GM13977 (cell line): ENCODE measurements around the gene DDIT3.

Source experiments
- DNase-seq: peaks from one replicate; pipeline ENCODE4 v3.0.0; 2012; ENCODE audit warnings: low spot score
- in situ Hi-C: fragments of 300-500 bp; cut with MboI; formaldehyde crosslinking; loops from one replicate; pipeline ENCODE4 v1.12.0; 2022; ENCODE audit warnings: low sequenced_read_pairs, low pct_unique_long_range_greater_than_20kb, mixed read lengths, inconsistent platforms; ENCODE audit not compliant: unreplicated experiment
- TF ChIP-seq, protein P1 (sequence below): IDR thresholded peaks from 2 replicates; pipeline ENCODE4 v1.5.1; 2012; ENCODE audit warnings: mild to moderate bottlenecking, control low read depth; ENCODE audit not compliant: insufficient read depth; ENCODE audit errors: extremely low read depth, missing control alignments

DDIT3 gene

DNA sequence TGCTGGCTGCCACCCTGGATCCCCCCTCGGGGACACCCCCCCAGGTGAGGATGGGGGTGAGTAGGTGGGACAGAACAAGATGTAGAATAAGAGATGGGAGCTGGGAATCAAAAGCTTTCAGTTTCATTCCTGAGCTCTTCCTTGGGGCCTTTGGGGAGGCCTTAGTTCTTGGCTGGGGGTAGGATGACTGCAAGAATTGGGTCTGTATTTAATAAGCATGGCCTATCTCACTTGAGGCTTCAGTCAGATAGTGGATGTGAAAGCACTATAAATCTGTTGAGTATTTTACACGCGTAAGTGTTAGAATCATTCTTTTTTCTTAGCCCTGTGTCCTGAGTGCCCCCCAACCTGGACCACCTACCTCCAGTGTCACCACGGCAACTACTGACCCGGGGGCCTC is 6.9 kb upstream of the DDIT3 start:
- in situ Hi-C loops: no loop called here
- DNase-seq: no peak
- TF ChIP-seq, protein P1, sequence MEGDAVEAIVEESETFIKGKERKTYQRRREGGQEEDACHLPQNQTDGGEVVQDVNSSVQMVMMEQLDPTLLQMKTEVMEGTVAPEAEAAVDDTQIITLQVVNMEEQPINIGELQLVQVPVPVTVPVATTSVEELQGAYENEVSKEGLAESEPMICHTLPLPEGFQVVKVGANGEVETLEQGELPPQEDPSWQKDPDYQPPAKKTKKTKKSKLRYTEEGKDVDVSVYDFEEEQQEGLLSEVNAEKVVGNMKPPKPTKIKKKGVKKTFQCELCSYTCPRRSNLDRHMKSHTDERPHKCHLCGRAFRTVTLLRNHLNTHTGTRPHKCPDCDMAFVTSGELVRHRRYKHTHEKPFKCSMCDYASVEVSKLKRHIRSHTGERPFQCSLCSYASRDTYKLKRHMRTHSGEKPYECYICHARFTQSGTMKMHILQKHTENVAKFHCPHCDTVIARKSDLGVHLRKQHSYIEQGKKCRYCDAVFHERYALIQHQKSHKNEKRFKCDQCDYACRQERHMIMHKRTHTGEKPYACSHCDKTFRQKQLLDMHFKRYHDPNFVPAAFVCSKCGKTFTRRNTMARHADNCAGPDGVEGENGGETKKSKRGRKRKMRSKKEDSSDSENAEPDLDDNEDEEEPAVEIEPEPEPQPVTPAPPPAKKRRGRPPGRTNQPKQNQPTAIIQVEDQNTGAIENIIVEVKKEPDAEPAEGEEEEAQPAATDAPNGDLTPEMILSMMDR: no peak

DNA sequence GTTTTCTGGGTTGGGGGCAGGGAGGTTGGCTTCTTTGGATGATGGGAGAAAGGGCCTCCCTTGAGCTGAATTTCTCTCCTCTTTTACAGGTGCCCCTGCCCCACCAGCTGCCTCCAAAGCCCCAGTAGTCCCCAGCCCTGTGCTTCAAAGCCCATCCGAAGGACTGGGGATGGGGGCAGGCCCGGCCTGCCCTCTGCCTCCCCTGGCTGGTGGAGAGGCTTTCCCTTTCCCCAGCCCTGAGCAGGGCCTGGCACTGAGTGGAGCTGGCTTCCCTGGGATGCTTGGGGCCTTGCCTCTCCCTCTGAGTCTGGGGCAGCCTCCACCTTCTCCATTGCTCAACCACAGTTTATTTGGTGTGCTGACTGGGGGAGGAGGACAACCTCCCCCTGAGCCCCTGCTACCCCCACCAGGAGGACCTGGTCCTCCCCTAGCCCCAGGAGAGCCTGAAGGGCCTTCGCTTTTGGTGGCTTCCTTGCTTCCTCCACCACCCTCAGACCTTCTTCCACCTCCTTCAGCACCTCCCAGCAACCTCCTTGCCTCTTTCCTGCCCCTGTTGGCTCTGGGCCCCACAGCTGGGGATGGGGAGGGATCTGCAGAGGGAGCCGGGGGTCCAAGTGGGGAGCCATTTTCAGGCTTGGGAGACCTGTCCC is 6.3 kb upstream of the DDIT3 start:
- TF ChIP-seq, protein P1: no peak
- no peak for DNase-seq
- in situ Hi-C loops: no loop called here

DNA sequence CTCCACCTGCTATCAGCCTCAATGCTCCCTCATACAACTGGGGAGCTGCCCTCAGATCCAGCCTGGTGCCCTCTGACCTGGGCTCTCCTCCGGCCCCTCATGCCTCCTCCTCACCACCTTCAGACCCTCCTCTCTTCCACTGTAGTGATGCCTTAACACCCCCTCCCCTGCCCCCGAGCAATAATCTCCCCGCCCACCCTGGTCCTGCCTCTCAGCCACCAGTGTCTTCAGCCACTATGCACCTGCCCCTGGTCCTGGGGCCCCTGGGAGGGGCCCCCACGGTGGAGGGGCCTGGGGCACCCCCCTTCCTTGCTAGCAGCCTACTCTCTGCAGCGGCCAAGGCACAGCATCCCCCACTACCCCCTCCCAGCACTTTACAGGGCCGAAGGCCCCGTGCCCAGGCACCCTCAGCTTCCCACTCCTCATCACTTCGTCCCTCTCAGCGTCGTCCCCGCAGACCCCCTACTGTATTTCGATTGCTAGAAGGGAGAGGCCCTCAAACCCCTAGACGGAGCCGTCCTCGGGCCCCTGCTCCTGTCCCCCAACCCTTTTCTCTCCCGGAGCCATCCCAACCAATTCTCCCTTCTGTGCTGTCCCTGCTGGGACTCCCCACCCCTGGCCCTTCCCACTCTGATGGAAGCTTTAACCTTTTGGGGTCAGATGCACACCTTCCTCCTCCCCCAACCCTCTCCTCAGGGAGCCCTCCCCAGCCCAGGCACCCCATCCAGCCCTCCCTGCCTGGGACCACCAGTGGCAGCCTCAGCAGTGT is 5.5 kb upstream of the DDIT3 start:
- no peak for DNase-seq
- TF ChIP-seq, protein P1: no peak
- in situ Hi-C loops: no loop called here

- in situ Hi-C loops: no loop called here
- TF ChIP-seq, protein P1: no peak
- no peak for DNase-seq
Observed at GRCh38 chr12:57524814-57525614, 4.7 kb upstream of the DDIT3 start.

DNA sequence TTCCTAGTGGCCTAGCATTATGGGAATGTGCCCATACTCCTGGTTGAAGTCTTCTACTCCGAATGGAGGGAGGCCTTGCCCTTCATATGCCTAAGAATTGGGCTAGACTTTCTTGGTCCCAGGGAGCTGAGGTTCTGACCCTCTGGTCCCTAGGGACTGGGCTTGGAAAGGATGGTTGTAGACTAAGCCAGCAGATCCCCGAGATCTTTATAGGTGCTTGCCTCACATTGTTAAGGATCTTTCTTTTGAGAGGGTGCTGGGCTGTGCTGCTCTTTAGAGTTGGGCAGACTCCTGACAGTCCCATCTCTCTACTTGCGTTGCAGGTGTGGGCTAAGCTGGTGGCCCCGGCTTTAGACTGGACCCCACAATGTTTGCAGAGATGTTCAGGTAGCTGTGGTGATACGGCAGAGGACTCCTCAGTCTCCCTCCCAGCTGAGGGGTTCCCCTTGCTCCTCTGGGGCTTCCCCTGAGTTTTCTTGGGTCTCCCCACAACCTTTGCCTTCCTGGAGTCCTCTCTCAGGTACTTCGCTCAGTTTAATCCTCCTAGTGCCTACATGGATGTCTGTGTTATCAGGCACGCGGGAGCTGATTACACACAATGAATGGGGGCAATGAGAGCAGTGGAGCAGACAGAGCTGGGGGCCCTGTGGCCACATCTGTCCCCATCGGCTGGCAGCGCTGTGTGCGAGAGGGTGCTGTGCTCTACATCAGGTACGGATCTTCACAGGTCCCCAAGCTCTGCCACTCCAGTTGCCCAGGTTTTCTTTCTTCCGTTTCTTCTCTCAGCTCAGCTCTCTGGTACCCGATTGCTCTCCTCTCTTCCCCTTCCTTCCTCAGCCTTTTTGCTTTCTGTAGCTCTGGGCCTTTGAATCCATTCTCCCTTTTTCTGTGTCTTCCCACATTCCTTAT is 3.6 kb upstream of the DDIT3 start:
- DNase-seq: peak; percentile 54
- in situ Hi-C loops: no loop called here
- TF ChIP-seq, protein P1: no peak
